HG03571 (cell line): Measurements from ENCODE around the gene DES.
"Not testable (repeated sequence)": the region's sequence is repeated elsewhere in the genome, so short reads cannot be mapped to it uniquely, and the experiment has no call there.

Experiments used
- ATAC-seq: cut with Tn5 transposase; IDR thresholded peaks from one replicate; pipeline ENCODE4 v1.9.1; 2021; ENCODE audit not compliant: unreplicated experiment

DES gene

DNA sequence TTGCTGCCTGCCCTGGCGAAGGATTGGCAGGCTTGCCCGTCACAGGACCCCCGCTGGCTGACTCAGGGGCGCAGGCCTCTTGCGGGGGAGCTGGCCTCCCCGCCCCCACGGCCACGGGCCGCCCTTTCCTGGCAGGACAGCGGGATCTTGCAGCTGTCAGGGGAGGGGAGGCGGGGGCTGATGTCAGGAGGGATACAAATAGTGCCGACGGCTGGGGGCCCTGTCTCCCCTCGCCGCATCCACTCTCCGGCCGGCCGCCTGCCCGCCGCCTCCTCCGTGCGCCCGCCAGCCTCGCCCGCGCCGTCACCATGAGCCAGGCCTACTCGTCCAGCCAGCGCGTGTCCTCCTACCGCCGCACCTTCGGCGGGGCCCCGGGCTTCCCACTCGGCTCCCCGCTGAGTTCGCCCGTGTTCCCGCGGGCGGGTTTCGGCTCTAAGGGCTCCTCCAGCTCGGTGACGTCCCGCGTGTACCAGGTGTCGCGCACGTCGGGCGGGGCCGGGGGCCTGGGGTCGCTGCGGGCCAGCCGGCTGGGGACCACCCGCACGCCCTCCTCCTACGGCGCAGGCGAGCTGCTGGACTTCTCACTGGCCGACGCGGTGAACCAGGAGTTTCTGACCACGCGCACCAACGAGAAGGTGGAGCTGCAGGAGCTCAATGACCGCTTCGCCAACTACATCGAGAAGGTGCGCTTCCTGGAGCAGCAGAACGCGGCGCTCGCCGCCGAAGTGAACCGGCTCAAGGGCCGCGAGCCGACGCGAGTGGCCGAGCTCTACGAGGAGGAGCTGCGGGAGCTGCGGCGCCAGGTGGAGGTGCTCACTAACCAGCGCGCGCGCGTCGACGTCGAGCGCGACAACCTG, at the start of gene DES:
Gene DES, plus strand, starts transcription at position 223 of the 857 bp plus-strand sequence. Its CDS starts 86 bp downstream, at position 309.
- ATAC-seq: no peak

DNA sequence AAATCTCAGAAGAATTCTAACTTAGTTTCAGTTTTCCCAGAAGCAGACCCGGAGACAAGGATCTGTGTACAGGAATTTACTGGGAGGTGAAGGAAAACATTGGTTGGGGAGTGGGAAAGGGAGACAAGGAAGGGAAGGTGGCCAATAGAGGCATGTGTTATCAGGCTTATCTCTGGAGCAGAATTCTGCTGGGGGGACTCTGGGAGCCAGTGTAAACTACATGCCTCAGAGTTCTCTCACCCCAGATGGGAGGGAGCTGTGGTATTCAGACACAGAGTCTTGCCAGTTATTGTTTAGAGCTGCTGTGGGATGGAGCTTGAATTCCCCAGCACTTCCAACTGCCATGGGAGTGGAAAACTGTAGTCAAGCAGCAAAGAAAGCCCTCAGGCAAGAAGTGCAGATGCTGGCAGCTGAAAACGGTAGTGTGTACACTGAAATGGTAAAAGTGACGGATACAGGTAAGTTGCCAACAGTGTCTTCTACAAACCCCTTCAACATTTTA, 49.4 kb upstream of the DES start:
- no peak for ATAC-seq

DNA sequence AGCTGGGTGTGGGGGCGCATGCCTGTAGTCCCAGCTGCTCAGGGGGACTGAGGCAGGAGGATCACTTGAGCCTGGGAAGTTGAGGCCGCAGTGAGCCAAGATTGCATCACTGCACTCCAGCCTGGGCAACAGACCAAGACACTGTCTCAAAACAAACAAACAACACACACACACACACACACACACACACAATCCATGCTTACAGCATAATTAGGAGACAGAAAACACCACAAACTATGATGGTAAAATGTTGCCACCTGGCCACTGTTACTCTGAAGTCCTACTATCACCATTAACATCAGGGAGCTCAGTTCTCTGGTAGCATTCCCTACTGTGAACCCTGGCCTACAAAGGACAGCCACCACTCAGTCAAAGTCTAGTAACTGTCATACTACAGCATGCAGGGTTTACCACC, 48.7 kb upstream of the DES start:
- ATAC-seq: no peak

DNA sequence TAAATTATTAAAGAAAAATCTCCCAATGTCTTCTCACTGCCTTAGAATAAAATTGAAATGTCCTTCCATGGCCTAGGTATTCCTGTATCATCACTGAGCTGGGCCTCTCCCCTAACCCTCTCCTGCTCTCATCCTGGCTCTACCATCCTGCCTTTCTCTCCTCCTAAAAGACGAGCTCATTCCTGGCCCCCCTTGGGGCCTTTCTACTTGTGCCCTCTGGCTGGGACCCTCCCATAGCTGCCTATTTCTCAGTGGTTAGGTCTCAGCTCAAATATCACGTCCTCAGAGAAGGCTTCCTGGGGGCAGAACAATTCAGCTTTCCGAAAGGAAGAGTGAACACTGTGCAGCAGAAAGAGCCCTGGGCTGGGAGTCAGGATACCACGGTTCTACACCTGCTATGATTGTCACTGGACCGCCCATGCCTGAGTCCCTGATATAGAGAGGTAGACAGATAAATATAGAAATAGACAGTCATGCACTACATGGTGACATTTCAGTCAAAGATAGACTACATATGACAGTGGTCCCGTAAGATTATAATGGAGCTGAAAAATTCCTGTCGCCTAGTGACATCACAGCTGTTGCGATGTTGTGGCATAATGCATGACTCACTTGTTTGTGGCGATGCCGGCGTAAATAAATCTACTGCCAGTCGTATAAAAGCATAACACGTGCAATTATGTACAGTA, 39.9 kb upstream of the DES start:
- no peak for ATAC-seq

DNA sequence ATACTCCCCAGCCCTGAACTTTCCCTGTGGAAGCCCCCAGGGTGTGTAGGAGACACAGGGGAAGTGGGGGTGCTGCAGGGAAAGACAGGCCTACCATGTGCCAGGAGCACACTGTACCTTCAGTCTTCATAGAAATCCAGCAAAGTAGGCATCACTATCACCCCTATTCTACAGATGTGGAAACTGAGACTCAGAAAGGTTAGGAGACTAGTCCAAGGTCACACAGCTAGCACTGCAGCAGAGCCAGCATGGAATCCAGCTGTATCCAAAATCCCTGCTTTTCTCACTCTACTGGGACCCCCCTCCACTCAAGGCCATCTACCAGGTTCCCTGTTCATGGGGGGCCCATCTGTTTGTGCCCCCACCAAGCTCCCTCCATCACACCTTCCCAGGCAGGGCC, 37.3 kb upstream of the DES start:
- ATAC-seq: no peak

DNA sequence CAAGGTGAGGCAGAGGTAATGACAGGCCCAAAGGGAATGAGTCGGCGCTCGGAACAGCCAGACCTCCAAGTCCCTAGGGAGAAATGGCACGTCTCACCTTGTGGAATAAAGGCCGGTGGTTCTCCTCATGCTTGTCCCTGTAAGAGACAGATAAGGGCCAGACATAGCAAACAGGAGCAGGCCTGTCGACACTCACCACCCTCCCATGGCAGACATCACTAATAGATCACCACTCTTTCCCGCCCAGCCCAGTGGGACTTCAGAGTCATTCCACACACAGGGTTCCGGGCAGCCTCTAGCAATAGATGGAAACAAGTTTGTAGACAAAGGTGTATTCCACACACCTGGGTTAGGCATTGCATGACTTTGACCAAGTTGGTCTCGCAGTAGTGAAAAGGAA, 36.7 kb upstream of the DES start:
- ATAC-seq: no peak

DNA sequence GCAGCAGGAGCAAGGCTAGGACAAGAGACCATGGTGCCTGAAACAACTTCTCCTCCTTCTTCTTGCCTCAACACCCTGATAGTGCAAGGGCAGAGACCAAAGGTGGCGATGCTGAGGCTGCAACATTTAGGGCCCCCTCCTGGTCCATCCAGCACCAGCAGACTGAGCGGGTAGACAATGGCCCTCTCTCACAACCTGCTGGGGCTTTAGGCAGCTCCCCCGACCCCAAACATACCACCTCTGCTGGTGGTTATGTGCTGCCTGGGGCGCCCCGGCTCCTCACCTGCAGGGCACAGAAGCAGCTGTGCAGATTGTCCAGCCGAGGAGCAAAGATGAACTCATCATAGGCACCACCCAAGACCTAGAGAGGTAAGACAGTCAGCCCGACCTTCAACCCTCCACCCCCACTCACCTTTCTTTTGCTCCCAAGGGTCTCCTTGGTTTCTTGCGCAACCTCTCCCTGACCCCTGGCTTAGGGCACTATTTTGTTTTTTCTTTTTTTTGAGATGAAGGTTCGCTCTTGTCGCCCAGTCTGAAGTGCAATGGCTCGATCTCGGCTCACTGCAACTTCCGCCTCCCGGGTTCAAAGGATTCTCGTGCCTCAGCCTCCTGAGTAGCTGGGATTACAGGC, 34.0 kb upstream of the DES start:
- ATAC-seq: no peak

DNA sequence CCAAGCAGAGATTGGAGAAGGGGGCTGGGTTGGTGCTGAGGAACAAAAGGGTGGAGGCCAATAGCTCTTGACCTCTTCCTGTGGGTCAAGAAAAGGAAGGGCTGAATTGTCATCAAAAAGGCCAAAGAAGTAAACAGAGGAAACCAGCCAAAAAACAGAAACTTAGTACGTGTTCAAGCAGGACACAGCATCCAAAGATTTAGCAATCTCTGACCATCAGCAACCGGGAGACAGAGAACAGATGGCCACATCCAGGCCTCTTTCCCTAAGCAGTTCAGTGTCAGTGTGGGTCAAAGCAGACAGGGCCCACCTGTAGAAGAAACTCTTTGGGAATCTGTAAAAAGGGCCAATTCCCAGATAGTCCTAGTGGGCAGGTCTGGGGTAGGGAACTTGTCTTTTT, 33.3 kb upstream of the DES start:
- ATAC-seq: no peak

DNA sequence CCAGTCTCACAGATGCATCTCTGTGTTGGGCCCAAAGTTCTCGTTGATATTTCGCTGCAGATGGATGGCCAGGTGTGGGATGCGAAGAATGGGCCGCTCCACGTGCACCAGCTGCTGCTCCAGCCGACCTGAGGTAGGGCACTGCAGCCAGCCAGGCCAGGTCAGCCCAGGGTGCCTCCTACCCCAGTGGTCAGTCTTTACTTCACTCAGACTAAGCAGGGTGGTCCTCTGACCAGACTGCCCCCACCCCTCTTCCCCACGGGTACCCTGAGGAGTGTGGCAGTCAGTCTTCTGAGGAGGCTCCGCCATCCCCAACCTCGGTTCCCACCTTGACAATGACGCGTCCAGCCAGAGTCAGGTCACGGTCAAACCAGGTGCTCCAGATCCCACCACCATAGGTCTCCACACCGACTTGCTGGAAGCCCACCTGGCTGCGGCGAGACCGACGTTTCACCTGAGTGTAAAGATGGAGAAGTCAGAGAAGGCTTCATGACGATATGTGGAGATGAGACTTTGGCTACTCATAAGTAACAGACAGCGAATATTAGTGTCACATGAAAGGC, 32.1 kb upstream of the DES start:
- no peak for ATAC-seq

DNA sequence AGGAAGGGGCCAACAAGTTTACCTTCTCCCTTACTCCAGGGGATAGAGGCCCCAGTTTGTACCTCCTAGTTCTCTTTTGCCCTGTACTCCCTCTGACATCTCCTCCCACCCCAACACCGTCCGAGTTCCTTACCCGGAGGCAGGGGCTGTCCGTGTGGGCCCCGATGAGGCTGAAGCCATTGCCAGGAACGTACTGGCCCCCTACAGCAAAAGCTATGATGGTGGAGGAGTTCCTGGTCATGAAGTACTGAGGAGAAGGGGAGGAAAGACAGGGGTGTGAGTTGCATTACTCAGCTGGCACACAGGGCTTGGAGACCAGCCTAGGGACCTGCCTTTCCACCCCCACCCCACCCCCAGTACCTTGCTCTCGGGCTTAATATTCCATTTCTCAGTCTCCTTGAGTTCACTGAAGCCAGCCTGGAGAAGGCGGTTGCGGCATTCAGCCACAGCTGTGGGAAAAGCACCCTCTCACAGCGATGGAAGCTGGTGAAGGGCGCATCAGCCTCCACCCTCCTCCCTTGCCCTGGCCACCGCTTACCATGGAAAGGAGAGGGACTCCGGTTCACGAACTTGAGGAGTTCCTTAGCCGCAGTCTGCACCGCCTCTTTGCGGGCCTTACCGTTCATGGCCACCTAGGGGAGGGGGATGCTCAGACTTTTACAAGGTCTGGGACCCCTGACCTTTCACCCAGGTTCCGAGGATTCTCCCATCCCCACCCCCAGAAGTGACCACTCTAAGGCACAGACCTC, 31.5 kb upstream of the DES start:
- no peak for ATAC-seq

DNA sequence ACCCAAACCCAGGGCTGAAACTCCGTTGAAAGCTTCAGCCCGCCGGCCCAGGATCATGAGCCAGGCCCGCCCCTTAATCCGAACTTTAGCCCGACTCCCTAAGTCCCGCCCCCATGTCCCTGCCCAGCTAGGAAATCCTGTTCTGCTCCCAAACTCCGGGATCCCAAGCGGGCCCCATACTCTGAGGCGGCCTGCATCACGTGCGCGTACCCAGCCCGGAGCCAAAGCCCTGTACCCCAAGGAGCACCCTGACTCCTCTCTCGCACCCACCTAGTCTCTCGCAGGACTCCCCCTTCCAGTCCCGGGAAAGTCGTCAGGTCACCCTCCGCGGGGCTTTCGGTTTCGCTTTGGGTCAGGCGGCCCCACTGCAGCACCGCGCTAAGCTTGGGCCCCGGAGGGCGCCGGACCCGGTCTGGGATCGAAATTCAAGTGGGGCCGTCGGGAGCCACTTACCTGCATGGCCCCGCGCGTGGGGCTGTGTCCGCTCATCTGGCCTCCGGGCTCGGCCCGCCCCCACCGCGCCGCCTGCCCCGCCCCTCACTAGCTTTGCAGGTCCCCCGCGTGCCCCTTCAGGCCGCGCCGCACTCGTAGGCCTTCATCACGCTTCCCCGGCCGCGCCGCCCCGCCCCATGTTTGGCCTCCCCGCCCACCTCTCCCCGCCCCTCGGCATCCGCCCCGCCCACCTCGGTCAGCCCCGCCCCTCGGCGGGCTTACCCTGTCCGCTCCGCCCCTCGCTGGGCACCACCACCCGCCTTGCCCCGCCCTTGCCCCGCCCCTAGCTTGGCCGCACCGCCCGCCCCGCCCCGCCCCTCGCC, 30.7 kb upstream of the DES start, which contains the start of gene DNPEP:
Gene DNPEP, minus strand, starts transcription at position 607 of the 815 bp plus-strand sequence. Its CDS starts 118 bp downstream, at position 489.
- ATAC-seq: peak; percentile 57

DNA sequence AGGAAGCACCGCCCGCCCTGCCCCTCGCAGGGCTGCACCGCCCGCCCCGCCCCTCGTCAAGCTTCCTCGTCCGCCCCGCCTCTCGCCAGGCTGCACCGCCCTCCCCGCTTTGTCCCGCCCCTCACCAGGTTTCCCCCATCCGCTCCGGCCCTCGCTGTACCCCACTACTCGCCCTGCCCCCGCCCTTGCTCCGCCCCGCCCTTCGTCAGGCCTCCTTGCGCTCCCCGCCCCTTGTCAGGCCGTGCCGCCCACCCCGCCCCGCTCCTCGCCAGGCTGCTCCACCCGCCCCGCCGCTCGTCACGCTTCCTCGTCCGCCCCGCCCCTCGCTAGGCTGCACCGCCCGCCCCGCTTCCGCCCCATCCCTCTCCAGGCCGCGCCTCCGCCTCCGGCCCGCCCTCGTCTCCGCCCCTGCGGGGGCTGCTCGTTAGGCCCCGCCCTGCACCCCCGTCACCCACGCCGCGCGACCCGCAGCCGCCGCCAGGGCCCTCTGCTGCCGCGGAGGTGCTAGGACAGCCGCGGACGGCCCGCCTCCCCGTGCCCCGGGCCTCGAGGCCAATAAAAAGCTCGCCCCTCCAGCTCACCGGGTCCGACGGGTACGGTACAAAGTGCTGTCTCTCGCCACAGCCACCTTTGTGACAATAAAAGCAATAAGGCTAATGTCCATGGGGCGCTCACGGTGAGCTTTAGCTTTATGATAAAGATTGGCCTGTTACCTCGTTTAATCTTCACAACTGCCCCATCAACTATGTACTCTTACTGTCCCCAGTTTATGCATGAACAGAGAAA, 29.9 kb upstream of the DES start:
- peak; percentile 80 for ATAC-seq

DNA sequence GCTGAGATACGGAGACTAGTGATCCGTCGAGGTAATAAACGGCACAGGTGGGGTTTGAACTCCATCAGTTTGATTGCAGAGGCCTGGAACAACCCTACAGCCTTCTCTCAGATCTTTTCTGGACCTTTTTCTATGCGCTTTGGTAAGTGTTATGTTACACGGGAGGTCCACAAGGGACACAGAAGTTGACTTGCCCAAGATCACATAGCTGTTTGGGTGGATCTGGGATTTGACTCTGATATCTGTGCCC, 29.3 kb upstream of the DES start:
- ATAC-seq: no peak

DNA sequence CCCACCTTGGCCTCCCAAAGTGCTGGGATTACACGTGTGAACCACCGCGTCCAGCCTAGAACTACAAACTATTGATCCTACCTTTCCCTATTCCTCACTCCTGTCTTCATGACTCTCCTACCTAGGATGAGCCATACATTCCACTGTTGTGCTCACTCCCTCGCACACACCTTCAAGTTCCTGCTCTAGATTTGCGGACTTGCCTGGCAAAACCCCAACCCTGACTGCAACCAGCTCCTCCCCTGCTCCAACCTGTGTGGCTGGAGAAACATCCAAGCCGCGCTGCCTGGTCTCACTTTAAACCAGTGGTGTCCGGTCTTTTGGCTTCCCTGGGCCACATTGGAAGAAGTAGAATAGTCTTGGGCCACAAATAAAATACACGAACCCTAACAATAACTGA, 25.4 kb upstream of the DES start:
- no peak for ATAC-seq

DNA sequence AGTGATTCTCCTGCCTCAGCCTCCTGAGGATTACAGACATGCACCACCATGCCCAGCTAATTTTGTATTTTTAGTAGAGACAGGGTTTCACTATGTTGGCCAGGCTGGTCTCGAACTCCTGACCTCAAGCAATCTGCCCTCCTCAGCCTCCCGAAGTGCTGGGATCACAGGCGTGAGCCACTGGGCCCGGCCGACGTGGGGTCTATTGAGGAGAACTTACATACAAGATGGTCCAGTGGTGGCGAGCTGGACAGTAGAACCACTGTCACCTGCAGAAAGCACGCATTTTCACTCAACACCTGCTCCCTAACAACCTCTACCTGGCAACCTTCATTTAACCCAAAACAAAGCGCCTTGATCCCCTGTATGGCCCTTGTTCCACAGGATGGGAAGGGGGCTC, 23.1 kb upstream of the DES start:
- not testable (repeated sequence) for ATAC-seq

DNA sequence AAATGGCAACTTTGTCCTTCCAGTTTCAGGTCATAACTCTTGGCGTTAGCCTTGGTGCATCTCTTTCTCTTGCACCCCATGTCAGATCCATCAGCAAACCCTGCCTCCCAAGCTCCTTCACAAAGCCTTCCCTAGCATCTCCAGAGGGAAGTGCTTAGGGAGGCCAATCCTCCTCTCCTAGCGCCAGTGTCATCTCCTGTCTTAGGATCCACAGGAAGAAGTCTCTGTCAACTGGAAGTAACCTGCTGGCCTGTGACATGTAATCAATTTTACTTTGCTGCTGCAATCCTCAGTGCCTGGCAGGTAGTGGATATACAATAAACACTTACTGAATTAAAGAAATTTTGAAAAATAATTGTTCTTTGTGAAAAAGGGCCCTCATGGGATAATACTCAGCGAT, 22.6 kb upstream of the DES start:
- no peak for ATAC-seq

DNA sequence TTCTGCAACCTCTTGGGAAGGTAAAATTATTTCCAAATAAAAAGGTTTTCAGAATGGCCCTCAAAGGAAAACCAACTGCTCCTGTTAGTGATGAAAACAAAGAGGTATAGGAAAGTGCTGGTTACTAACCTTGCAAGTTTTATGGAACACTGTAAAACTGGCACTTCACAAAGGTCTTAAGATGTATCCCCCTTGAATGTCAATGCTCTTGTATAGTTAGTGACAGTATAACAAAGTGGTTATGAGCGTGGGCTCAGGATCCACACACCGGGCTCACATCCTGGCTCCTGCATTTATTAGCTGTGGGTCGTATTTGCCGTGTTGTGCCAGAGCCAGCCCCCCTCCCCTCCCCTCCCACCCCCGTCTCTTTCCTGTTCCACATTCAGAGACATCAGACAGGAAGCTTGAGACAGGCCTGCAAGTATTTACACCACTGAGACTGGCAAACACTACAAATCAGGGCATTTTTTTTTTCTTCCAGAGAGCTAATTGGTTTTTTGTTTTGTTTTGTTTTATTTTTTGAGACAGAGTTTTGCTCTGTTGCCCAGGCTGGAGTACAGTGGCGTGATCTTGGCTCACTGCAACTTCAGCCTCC, 21.2 kb upstream of the DES start:
- ATAC-seq: no peak

DNA sequence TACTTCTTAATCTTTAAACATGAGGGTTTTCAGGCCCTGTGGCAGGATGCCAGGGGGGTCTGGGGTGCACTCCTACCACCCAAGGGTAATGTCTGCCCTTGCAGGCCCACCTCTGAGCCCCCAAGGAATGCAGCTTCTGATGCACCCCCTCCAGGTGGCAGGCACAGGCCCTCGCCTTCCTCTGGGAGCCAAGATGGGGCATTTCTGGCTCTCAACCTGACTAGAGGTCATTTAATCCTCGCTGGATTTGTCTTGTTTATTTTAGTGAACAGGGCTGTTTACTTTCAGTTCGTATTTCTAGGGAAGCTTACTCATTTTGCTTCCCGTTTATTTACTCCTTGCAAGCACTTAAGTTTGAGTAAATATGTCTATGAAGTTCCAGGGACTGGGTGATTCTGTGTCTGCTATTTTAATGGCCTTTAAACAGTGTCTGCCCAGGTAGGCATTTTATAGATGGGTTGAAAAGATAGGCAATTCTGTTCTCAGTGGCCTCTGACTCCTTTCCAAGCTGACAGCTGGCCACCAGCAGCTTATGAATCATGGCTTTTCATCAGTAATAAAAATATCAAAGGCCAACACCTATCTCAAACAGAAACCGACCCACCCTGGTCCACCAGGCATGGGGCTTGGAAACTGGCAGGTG, 19.3 kb upstream of the DES start:
- no peak for ATAC-seq
